Liver (tissue), 9 donors: ENCODE data around the gene NDUFA12. TPM values are rescaled to one million over a fixed set of nuclear protein-coding genes. Genes with fewer than 3 reads are reported as not detected.

Experiments used
- DNase-seq: peaks from one replicate; pipeline ENCODE4 v3.0.0-alpha.2; 2017; ENCODE audit warnings: low spot score
- H3K27ac ChIP-seq, 2 donors: one replicate each; pipeline ENCODE4 v1.7.0; 2013; ENCODE audit warnings: inconsistent platforms in 2 of 2, low read length in 2 of 2, control low read depth in 1 of 2, low read depth in 1 of 2, mild to moderate bottlenecking in 1 of 2
- H3K27me3 ChIP-seq, 4 donors: one replicate each; pipeline versions ENCODE4 v1.6.1 to v1.7.0; 2013; ENCODE audit warnings: low read length in 3 of 4, inconsistent platforms in 1 of 4, mild to moderate bottlenecking in 1 of 4, moderate library complexity in 1 of 4; ENCODE audit not compliant: control insufficient read depth in 4 of 4, insufficient read depth in 4 of 4
- H3K36me3 ChIP-seq, 4 donors: one replicate each; pipeline versions ENCODE4 v1.6.1 to v1.7.0; 2013; ENCODE audit warnings: low read length in 3 of 4, mild to moderate bottlenecking in 3 of 4, low read depth in 1 of 4, moderate library complexity in 1 of 4; ENCODE audit not compliant: control insufficient read depth in 4 of 4, insufficient read depth in 3 of 4
- H3K4me1 ChIP-seq, 4 donors: one replicate each; pipeline versions ENCODE4 v1.6.1 to v1.7.0; 2013; ENCODE audit warnings: low read length in 3 of 4, mild to moderate bottlenecking in 3 of 4, moderate library complexity in 1 of 4; ENCODE audit not compliant: control insufficient read depth in 4 of 4, insufficient read depth in 4 of 4
- H3K4me3 ChIP-seq, 3 donors: one replicate each; pipeline versions ENCODE4 v1.6.1 to v1.7.0; 2013; ENCODE audit warnings: low read length in 3 of 3, control low read depth in 1 of 3, low read depth in 1 of 3, mild to moderate bottlenecking in 1 of 3
- H3K9ac ChIP-seq, 2 donors: one replicate each; pipeline ENCODE4 v1.7.0; 2013; ENCODE audit warnings: low read length in 2 of 2, mild to moderate bottlenecking in 2 of 2, moderate library complexity in 2 of 2, control low read depth in 1 of 2, low read depth in 1 of 2
- H3K9me3 ChIP-seq, 4 donors: one replicate each; pipeline versions ENCODE4 v1.6.1 to v1.7.0; 2013; ENCODE audit warnings: low read length in 3 of 4; ENCODE audit not compliant: control insufficient read depth in 4 of 4
- CTCF ChIP-seq: fragments of 150-350 bp; IDR thresholded peaks from 2 replicates; pipeline ENCODE4 v1.5.1; 2017; ENCODE audit warnings: improper control_type of control experiment, low read depth, low read length; ENCODE audit not compliant: missing input control
- EGR1 ChIP-seq, 2 donors: IDR thresholded peaks; 2 replicates each; pipeline ENCODE4 v1.6.1; 2016 to 2018; ENCODE audit warnings: antibody characterized with exemption in 2 of 2, low read depth in 2 of 2
- FOXA1 ChIP-seq: IDR thresholded peaks from 2 replicates; pipeline ENCODE4 v1.6.1; 2016; ENCODE audit warnings: antibody characterized with exemption
- FOXA2 ChIP-seq: IDR thresholded peaks from 2 replicates; pipeline ENCODE4 v1.6.1; 2016; ENCODE audit warnings: antibody characterized with exemption
- GABPA ChIP-seq, 2 donors: IDR thresholded peaks in 1 of 2; conservative IDR thresholded peaks in 1 of 2; 2 replicates each; pipeline ENCODE4 v1.6.1; 2016; ENCODE audit warnings: antibody characterized with exemption in 2 of 2, mild to moderate bottlenecking in 1 of 2, moderate library complexity in 1 of 2
- HNF4A ChIP-seq, 2 donors: conservative IDR thresholded peaks; 2 replicates each; pipeline ENCODE4 v1.6.1; 2016; ENCODE audit warnings: antibody characterized with exemption in 2 of 2, mild to moderate bottlenecking in 2 of 2
- JUND ChIP-seq, 2 donors: IDR thresholded peaks; 2 replicates each; pipeline ENCODE4 v1.6.1; 2016; ENCODE audit warnings: antibody characterized with exemption in 2 of 2
- NR2F2 ChIP-seq: IDR thresholded peaks from 2 replicates; pipeline ENCODE4 v1.6.1; 2016; ENCODE audit warnings: antibody characterized with exemption
- RAD21 ChIP-seq, 2 donors: IDR thresholded peaks; 2 replicates each; pipeline ENCODE4 v1.6.1; 2016; ENCODE audit warnings: antibody characterized with exemption in 2 of 2, mild to moderate bottlenecking in 2 of 2
- RXRA ChIP-seq, 2 donors: IDR thresholded peaks; 2 replicates each; pipeline ENCODE4 v1.6.1; 2017 to 2018; ENCODE audit warnings: antibody characterized with exemption in 2 of 2, mild to moderate bottlenecking in 1 of 2
- SP1 ChIP-seq: IDR thresholded peaks from 2 replicates; pipeline ENCODE4 v1.6.1; 2018; ENCODE audit warnings: antibody characterized with exemption, mild to moderate bottlenecking
- TAF1 ChIP-seq: conservative IDR thresholded peaks from 2 replicates; pipeline ENCODE4 v1.6.1; 2016; ENCODE audit warnings: antibody characterized with exemption, mild to moderate bottlenecking
- YY1 ChIP-seq: IDR thresholded peaks from 2 replicates; pipeline ENCODE4 v1.6.1; 2016; ENCODE audit warnings: antibody characterized with exemption, mild to moderate bottlenecking
- ZBTB33 ChIP-seq: IDR thresholded peaks from 2 replicates; pipeline ENCODE4 v1.6.1; 2016; ENCODE audit warnings: antibody characterized with exemption
- WGBS: extraction: QIAGEN DNeasy Blood & Tissue Kit; methylation state at CpG from one replicate; pipeline ENCODE4 v1.1.7; 2013; 5-methylcytosine and 5-hydroxymethylcytosine counted together
- polyA plus RNA-seq, 2 donors: library from polyadenylated mRNA; stranded (reverse) in 1 of 2; unstranded in 1 of 2; fragments of 200-250 nt in 1 of 2; fragments of >200 nt in 1 of 2; fragmentation: Nextera tagmentation in 1 of 2; extraction: Ambion mirVana in 1 of 2; gene quantifications; one replicate each; pipeline versions ENCODE4 v1.2.1 to v1.2.3, GENCODE V29; 2013 to 2015
- total RNA-seq, 2 donors: library from RNA; depleted of rRNA; stranded (reverse); fragments of >200 nt; gene quantifications; one replicate each; pipeline ENCODE4 v1.2.3, GENCODE V29; 2014
- TF ChIP-seq, protein P1 (sequence below): IDR thresholded peaks from 2 replicates; pipeline ENCODE4 v1.6.1; 2016; ENCODE audit warnings: antibody characterized with exemption
- TF ChIP-seq, protein P2 (sequence below): IDR thresholded peaks from 2 replicates; pipeline ENCODE4 v1.6.1; 2016; ENCODE audit warnings: antibody characterized with exemption, mild to moderate bottlenecking
- TF ChIP-seq, protein P3 (sequence below): IDR thresholded peaks from 2 replicates; pipeline ENCODE4 v1.6.1; 2016; ENCODE audit warnings: antibody characterized with exemption
- donor health status: healthy.
- donor health status: healthy.
- donor health status: healthy.
- donor health status: healthy.
- donor health status: healthy.

Gene NDUFA12
- total and polyA plus RNA-seq, 4 donors, result 34.8 to 91.8 (median 57.4) TPM

- no peak for DNase-seq
- TF ChIP-seq SP1 (no peak), RAD21 (IDR thresholded peaks at IDR 0.05) (no peak), EGR1 (IDR thresholded peaks at IDR 0.05; ENCODE audit: low read depth in 2 of 2) (no peak), YY1 (no peak), GABPA (IDR thresholded peaks at IDR 0.05 in 1 of 2, conservative IDR thresholded peaks at IDR 0.05 in 1 of 2) (no peak), CTCF (no peak), JUND (IDR thresholded peaks at IDR 0.05) (no peak), RXRA (IDR thresholded peaks at IDR 0.05) (no peak), FOXA2 (no peak), TAF1 (no peak), HNF4A (conservative IDR thresholded peaks at IDR 0.05) (no peak), NR2F2 (no peak), FOXA1 (no peak)
- TF ChIP-seq, protein P1, sequence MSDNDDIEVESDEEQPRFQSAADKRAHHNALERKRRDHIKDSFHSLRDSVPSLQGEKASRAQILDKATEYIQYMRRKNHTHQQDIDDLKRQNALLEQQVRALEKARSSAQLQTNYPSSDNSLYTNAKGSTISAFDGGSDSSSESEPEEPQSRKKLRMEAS, result no peak
- TF ChIP-seq, protein P2, sequence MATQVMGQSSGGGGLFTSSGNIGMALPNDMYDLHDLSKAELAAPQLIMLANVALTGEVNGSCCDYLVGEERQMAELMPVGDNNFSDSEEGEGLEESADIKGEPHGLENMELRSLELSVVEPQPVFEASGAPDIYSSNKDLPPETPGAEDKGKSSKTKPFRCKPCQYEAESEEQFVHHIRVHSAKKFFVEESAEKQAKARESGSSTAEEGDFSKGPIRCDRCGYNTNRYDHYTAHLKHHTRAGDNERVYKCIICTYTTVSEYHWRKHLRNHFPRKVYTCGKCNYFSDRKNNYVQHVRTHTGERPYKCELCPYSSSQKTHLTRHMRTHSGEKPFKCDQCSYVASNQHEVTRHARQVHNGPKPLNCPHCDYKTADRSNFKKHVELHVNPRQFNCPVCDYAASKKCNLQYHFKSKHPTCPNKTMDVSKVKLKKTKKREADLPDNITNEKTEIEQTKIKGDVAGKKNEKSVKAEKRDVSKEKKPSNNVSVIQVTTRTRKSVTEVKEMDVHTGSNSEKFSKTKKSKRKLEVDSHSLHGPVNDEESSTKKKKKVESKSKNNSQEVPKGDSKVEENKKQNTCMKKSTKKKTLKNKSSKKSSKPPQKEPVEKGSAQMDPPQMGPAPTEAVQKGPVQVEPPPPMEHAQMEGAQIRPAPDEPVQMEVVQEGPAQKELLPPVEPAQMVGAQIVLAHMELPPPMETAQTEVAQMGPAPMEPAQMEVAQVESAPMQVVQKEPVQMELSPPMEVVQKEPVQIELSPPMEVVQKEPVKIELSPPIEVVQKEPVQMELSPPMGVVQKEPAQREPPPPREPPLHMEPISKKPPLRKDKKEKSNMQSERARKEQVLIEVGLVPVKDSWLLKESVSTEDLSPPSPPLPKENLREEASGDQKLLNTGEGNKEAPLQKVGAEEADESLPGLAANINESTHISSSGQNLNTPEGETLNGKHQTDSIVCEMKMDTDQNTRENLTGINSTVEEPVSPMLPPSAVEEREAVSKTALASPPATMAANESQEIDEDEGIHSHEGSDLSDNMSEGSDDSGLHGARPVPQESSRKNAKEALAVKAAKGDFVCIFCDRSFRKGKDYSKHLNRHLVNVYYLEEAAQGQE, result no peak
- TF ChIP-seq, protein P3, sequence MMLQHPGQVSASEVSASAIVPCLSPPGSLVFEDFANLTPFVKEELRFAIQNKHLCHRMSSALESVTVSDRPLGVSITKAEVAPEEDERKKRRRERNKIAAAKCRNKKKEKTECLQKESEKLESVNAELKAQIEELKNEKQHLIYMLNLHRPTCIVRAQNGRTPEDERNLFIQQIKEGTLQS, result no peak
- no peak overlapping the region for H3K9ac ChIP-seq
- H3K4me1 ChIP-seq, result no peaks in the 10 kb centered on the region
- H3K36me3 ChIP-seq, result no peaks in the 10 kb centered on the region
- no peaks in the 10 kb centered on the region for H3K9me3 ChIP-seq
- no peak overlapping the region for H3K4me3 ChIP-seq
- no peak overlapping the region for H3K27ac ChIP-seq
- WGBS, result 43% methylated on average over 7 of the region's 7 CpGs
- H3K27me3 ChIP-seq, result no peaks in the 10 kb centered on the region
These were observed 62.0 kb downstream of the NDUFA12 start for GRCh38 chr12:94941440-94941862.

DNA sequence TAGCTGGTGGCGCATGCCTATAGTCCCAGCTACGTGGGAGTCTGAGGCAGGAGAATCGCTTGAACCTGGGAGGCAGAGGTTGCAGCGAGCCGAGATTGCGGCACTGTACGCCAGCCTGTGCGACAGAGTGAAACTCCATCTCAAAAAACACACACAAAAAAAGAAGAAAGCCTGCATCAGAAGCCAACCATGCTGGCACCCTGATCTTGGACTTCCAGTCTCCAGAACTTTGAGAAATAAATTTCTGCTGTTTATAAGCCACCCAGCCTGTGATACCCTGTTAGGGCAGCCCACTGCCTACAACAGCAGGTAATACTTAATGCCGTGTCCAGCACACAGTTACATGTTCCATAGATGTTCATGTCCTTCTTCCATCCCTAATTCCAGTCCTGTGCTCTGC is 62.7 kb downstream of the NDUFA12 start:
- no peak for DNase-seq
- Histone ChIP-seq H3K4me1 (no peaks in the 10 kb centered on the region), H3K9me3 (no peaks in the 10 kb centered on the region), H3K27me3 (no peaks in the 10 kb centered on the region), H3K9ac (no peak overlapping the region), H3K4me3 (no peak overlapping the region), H3K36me3 (no peaks in the 10 kb centered on the region), H3K27ac (no peak overlapping the region)
- 98% methylated on average over 9 of the region's 9 CpGs for WGBS
- TF ChIP-seq EGR1 (IDR thresholded peaks at IDR 0.05; ENCODE audit: low read depth in 2 of 2) (no peak), FOXA2 (no peak), CTCF (no peak), GABPA (IDR thresholded peaks at IDR 0.05 in 1 of 2, conservative IDR thresholded peaks at IDR 0.05 in 1 of 2) (no peak), TAF1 (no peak), YY1 (no peak), SP1 (no peak), ZBTB33 (no peak), RXRA (IDR thresholded peaks at IDR 0.05) (no peak), RAD21 (IDR thresholded peaks at IDR 0.05) (no peak)
- TF ChIP-seq, protein P3, result no peak
- TF ChIP-seq, protein P2, result no peak
